ENCODE results near the gene SLC44A3.

SLC44A3 gene

GRCh38 chr1:94799206-94799605 is 21.0 kb upstream of the SLC44A3 start:
- H3K9me3 ChIP-seq (ENCODE audit: control insufficient read depth in 2 of 2, low read length in 2 of 2): no peaks in the 10 kb centered on the region
- H3K4me1 ChIP-seq (ENCODE audit: control insufficient read depth in 2 of 2, insufficient read depth in 2 of 2, low read length in 2 of 2): peaks cover 15 to 26% of the 10 kb centered on the region in 2 donors
- H3K4me3 ChIP-seq (ENCODE audit: low read length in 2 of 2): no peak overlapping the region
- no peaks in the 10 kb centered on the region for H3K27me3 ChIP-seq (ENCODE audit: control insufficient read depth in 2 of 2, insufficient read depth in 2 of 2, low read length in 2 of 2)
- no peak overlapping the region for H3K27ac ChIP-seq (ENCODE audit: low read depth in 2 of 2, low read length in 2 of 2)
- no peak overlapping the region for H3K9ac ChIP-seq (ENCODE audit: low read depth in 1 of 2, low read length in 2 of 2)
- H3K36me3 ChIP-seq (ENCODE audit: control insufficient read depth in 2 of 2, insufficient read depth in 2 of 2, low read length in 2 of 2): no peaks in the 10 kb centered on the region

- Histone ChIP-seq H3K4me1 (ENCODE audit: control insufficient read depth in 2 of 2, insufficient read depth in 2 of 2, low read length in 2 of 2) (peaks cover 23 to 36% of the 10 kb centered on the region in 2 donors), H3K36me3 (ENCODE audit: control insufficient read depth in 2 of 2, insufficient read depth in 2 of 2, low read length in 2 of 2) (no peaks in the 10 kb centered on the region), H3K4me3 (ENCODE audit: low read length in 2 of 2) (peak overlapping the region; percentile 54 to 63), H3K27ac (ENCODE audit: low read depth in 2 of 2, low read length in 2 of 2) (peak overlapping the region; percentile 69 to 71), H3K27me3 (ENCODE audit: control insufficient read depth in 2 of 2, insufficient read depth in 2 of 2, low read length in 2 of 2) (no peaks in the 10 kb centered on the region), H3K9me3 (ENCODE audit: control insufficient read depth in 2 of 2, low read length in 2 of 2) (no peaks in the 10 kb centered on the region), H3K9ac (ENCODE audit: low read depth in 1 of 2, low read length in 2 of 2) (peak overlapping the region in 1 of 2 donors; percentile 59)
These were observed 18.1 kb upstream of the SLC44A3 start for GRCh38 chr1:94801919-94802546.

GRCh38 chr1:94803106-94803505 is 17.1 kb upstream of the SLC44A3 start:
- no peak overlapping the region for H3K9ac ChIP-seq (ENCODE audit: low read depth in 1 of 2, low read length in 2 of 2)
- no peaks in the 10 kb centered on the region for H3K36me3 ChIP-seq (ENCODE audit: control insufficient read depth in 2 of 2, insufficient read depth in 2 of 2, low read length in 2 of 2)
- no peak overlapping the region for H3K4me3 ChIP-seq (ENCODE audit: low read length in 2 of 2)
- H3K27ac ChIP-seq (ENCODE audit: low read depth in 2 of 2, low read length in 2 of 2): peak overlapping the region; percentile 61 to 70
- H3K4me1 ChIP-seq (ENCODE audit: control insufficient read depth in 2 of 2, insufficient read depth in 2 of 2, low read length in 2 of 2): peaks cover 31 to 42% of the 10 kb centered on the region in 2 donors
- H3K9me3 ChIP-seq (ENCODE audit: control insufficient read depth in 2 of 2, low read length in 2 of 2): no peaks in the 10 kb centered on the region
- no peaks in the 10 kb centered on the region for H3K27me3 ChIP-seq (ENCODE audit: control insufficient read depth in 2 of 2, insufficient read depth in 2 of 2, low read length in 2 of 2)

GRCh38 chr1:94803517-94804441 is 16.4 kb upstream of the SLC44A3 start:
- Histone ChIP-seq H3K9me3 (ENCODE audit: control insufficient read depth in 2 of 2, low read length in 2 of 2) (no peaks in the 10 kb centered on the region), H3K4me1 (ENCODE audit: control insufficient read depth in 2 of 2, insufficient read depth in 2 of 2, low read length in 2 of 2) (peaks cover 35 to 45% of the 10 kb centered on the region in 2 donors), H3K9ac (ENCODE audit: low read depth in 1 of 2, low read length in 2 of 2) (peak overlapping the region in 1 of 2 donors; percentile 14), H3K27me3 (ENCODE audit: control insufficient read depth in 2 of 2, insufficient read depth in 2 of 2, low read length in 2 of 2) (no peaks in the 10 kb centered on the region), H3K27ac (ENCODE audit: low read depth in 2 of 2, low read length in 2 of 2) (peak overlapping the region; percentile 61 to 70), H3K36me3 (ENCODE audit: control insufficient read depth in 2 of 2, insufficient read depth in 2 of 2, low read length in 2 of 2) (no peaks in the 10 kb centered on the region), H3K4me3 (ENCODE audit: low read length in 2 of 2) (no peak overlapping the region)

GRCh38 chr1:94804442-94804837 is 15.7 kb upstream of the SLC44A3 start:
- Histone ChIP-seq H3K4me1 (ENCODE audit: control insufficient read depth in 2 of 2, insufficient read depth in 2 of 2, low read length in 2 of 2) (peaks cover 35 to 47% of the 10 kb centered on the region in 2 donors), H3K36me3 (ENCODE audit: control insufficient read depth in 2 of 2, insufficient read depth in 2 of 2, low read length in 2 of 2) (no peaks in the 10 kb centered on the region), H3K27ac (ENCODE audit: low read depth in 2 of 2, low read length in 2 of 2) (peak overlapping the region; percentile 61 to 70), H3K4me3 (ENCODE audit: low read length in 2 of 2) (no peak overlapping the region), H3K27me3 (ENCODE audit: control insufficient read depth in 2 of 2, insufficient read depth in 2 of 2, low read length in 2 of 2) (no peaks in the 10 kb centered on the region), H3K9ac (ENCODE audit: low read depth in 1 of 2, low read length in 2 of 2) (no peak overlapping the region), H3K9me3 (ENCODE audit: control insufficient read depth in 2 of 2, low read length in 2 of 2) (no peaks in the 10 kb centered on the region)

- H3K9ac ChIP-seq (ENCODE audit: low read depth in 1 of 2, low read length in 2 of 2): no peak overlapping the region
- H3K27ac ChIP-seq (ENCODE audit: low read depth in 2 of 2, low read length in 2 of 2): no peak overlapping the region
- no peaks in the 10 kb centered on the region for H3K9me3 ChIP-seq (ENCODE audit: control insufficient read depth in 2 of 2, low read length in 2 of 2)
- no peaks in the 10 kb centered on the region for H3K27me3 ChIP-seq (ENCODE audit: control insufficient read depth in 2 of 2, insufficient read depth in 2 of 2, low read length in 2 of 2)
- H3K4me1 ChIP-seq (ENCODE audit: control insufficient read depth in 2 of 2, insufficient read depth in 2 of 2, low read length in 2 of 2): peaks cover 35 to 47% of the 10 kb centered on the region in 2 donors
- H3K4me3 ChIP-seq (ENCODE audit: low read length in 2 of 2): peak overlapping the region in 1 of 2 donors; percentile 9
- no peaks in the 10 kb centered on the region for H3K36me3 ChIP-seq (ENCODE audit: control insufficient read depth in 2 of 2, insufficient read depth in 2 of 2, low read length in 2 of 2)
These were observed 14.2 kb upstream of the SLC44A3 start for GRCh38 chr1:94805912-94806311.

- Histone ChIP-seq H3K27me3 (ENCODE audit: control insufficient read depth in 2 of 2, insufficient read depth in 2 of 2, low read length in 2 of 2) (no peaks in the 10 kb centered on the region), H3K4me3 (ENCODE audit: low read length in 2 of 2) (peak overlapping the region in 1 of 2 donors; percentile 9), H3K4me1 (ENCODE audit: control insufficient read depth in 2 of 2, insufficient read depth in 2 of 2, low read length in 2 of 2) (peaks cover 35 to 45% of the 10 kb centered on the region in 2 donors), H3K36me3 (ENCODE audit: control insufficient read depth in 2 of 2, insufficient read depth in 2 of 2, low read length in 2 of 2) (no peaks in the 10 kb centered on the region), H3K9ac (ENCODE audit: low read depth in 1 of 2, low read length in 2 of 2) (peak overlapping the region in 1 of 2 donors; percentile 1), H3K27ac (ENCODE audit: low read depth in 2 of 2, low read length in 2 of 2) (peak overlapping the region in 1 of 2 donors; percentile 32), H3K9me3 (ENCODE audit: control insufficient read depth in 2 of 2, low read length in 2 of 2) (no peaks in the 10 kb centered on the region)
These were observed 13.7 kb upstream of the SLC44A3 start for GRCh38 chr1:94806441-94806871.

- H3K9me3 ChIP-seq (ENCODE audit: control insufficient read depth in 2 of 2, low read length in 2 of 2): no peaks in the 10 kb centered on the region
- peaks cover 25 to 33% of the 10 kb centered on the region in 2 donors for H3K4me1 ChIP-seq (ENCODE audit: control insufficient read depth in 2 of 2, insufficient read depth in 2 of 2, low read length in 2 of 2)
- no peaks in the 10 kb centered on the region for H3K36me3 ChIP-seq (ENCODE audit: control insufficient read depth in 2 of 2, insufficient read depth in 2 of 2, low read length in 2 of 2)
- H3K27ac ChIP-seq (ENCODE audit: low read depth in 2 of 2, low read length in 2 of 2): peak overlapping the region; percentile 29 to 58
- no peak overlapping the region for H3K9ac ChIP-seq (ENCODE audit: low read depth in 1 of 2, low read length in 2 of 2)
- H3K4me3 ChIP-seq (ENCODE audit: low read length in 2 of 2): peak overlapping the region in 1 of 2 donors; percentile 31
- no peaks in the 10 kb centered on the region for H3K27me3 ChIP-seq (ENCODE audit: control insufficient read depth in 2 of 2, insufficient read depth in 2 of 2, low read length in 2 of 2)
These were observed 12.2 kb upstream of the SLC44A3 start for GRCh38 chr1:94807742-94808491.

- Histone ChIP-seq H3K27ac (ENCODE audit: low read depth in 2 of 2, low read length in 2 of 2) (peak overlapping the region; percentile 28 to 29), H3K9ac (ENCODE audit: low read depth in 1 of 2, low read length in 2 of 2) (no peak overlapping the region), H3K27me3 (ENCODE audit: control insufficient read depth in 2 of 2, insufficient read depth in 2 of 2, low read length in 2 of 2) (no peaks in the 10 kb centered on the region), H3K4me3 (ENCODE audit: low read length in 2 of 2) (no peak overlapping the region), H3K9me3 (ENCODE audit: control insufficient read depth in 2 of 2, low read length in 2 of 2) (no peaks in the 10 kb centered on the region), H3K4me1 (ENCODE audit: control insufficient read depth in 2 of 2, insufficient read depth in 2 of 2, low read length in 2 of 2) (peaks cover 25% of the 10 kb centered on the region in 2 donors), H3K36me3 (ENCODE audit: control insufficient read depth in 2 of 2, insufficient read depth in 2 of 2, low read length in 2 of 2) (no peaks in the 10 kb centered on the region)
These were observed 11.5 kb upstream of the SLC44A3 start for GRCh38 chr1:94808669-94809068.
